ENCODE data around the gene ATP8A1.
"Not testable (repeated sequence)": the region's sequence is repeated elsewhere in the genome, so short reads cannot be mapped to it uniquely, and the experiment has no call there.

The ATP8A1 gene

GRCh38 chr4:42372303-42372702, 284.6 kb downstream of the ATP8A1 start:
- DNase-seq = not testable (repeated sequence)

- DNase-seq = peak in 7 of 58 donors; percentile 1 to 28 (median 4)
Observed at GRCh38 chr4:42371305-42372252, 285.3 kb downstream of the ATP8A1 start.

DNA sequence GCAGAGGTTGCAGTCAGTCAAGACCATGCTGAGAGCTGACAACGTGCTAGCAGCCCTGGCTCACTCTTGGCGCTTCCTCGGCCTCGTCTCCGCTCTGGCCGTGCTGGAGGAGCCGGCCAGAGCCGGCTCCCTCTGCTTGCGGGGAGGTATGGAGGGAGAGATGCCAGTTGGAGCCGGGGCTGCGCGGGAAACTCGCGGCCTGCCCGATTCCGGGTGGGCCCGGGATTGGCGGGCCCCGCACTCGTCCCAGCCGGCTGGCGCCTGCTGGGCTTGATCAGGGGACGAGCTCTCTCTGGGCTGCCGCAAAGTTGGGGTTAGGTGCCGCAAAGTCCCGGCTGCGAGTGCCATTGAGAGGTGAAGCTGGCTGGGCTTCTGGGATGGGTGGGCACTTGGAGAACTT, 287.4 kb downstream of the ATP8A1 start:
- no peak for DNase-seq

- DNase-seq = no peak
Observed at GRCh38 chr4:42366959-42367358, 289.9 kb downstream of the ATP8A1 start.

DNA sequence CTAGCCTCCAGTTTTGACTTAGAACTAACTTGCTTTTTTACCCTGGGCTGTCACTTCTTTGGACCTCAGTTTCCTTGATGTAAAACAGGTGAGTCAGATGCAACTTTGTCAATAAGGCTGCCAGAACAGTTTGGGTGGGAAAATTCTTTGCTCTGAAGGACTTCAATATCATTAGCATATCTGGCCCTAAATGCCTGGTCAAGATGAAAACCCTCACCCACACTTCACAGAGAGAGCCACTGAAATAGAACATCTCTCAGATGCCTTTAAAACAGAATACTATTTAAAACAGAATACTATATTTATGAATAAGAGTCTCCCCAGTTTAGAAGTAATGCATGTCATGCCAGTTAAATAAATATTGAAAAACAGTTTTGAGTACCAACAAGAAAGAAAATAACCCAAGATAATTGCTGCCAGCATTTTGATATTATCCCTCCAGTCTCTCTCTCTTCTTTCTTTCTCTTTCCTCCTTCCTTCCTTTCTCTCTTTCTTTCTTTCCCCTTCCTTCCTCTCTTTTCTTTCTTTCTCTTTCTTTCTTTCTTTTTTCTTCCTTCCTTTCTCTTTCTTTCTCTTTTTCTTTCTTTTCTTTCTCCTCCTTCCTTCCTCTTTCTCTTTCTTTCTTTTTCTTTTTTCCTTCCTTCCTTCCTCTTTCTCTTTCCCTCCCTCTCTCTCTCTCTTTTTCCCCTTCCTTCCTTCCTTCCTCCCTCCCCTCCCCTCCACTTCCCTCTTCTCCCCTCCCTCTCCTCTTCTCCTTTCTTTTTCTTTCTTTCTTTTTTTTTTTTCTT, 292.4 kb downstream of the ATP8A1 start:
- DNase-seq = no peak

DNA sequence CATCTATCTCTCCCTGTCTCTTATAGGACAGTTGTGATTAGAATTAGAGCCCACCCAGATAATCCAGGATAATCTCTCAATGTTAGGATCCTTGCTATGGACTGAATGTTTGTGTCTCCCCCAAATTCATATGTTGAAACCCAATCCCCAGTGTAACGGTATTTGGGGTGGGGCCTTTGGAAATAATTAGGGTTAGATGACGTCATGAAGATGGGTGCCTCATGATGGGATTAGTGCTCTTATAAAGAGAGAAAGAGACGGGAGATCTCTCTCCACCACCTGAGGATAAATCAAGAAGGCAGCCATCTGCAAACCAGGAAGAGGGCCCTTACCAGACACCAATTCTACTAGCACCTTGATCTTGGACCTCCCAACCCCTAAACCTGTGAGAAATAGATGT, 293.3 kb downstream of the ATP8A1 start:
- no peak for DNase-seq

DNA sequence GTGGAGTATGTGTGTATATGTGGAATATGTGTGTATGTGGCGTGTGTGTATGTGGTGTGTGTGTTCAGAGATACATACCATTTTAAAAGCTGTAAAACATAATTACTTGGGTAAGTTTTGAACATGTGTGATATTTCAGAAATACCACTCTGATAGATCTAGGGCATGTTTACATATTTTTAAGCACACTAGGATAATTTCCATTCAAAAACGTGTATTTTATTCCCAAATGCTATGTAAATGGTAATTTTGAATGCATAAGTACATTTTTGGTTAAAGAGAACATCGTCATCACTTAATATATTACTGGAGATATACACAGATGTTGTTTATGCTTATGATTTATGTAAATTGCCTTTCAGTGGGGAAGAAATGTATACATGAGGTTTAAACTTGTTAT, 294.3 kb downstream of the ATP8A1 start:
- DNase-seq = no peak

- no peak for DNase-seq
Observed at GRCh38 chr4:42361456-42361855, 295.4 kb downstream of the ATP8A1 start.

DNA sequence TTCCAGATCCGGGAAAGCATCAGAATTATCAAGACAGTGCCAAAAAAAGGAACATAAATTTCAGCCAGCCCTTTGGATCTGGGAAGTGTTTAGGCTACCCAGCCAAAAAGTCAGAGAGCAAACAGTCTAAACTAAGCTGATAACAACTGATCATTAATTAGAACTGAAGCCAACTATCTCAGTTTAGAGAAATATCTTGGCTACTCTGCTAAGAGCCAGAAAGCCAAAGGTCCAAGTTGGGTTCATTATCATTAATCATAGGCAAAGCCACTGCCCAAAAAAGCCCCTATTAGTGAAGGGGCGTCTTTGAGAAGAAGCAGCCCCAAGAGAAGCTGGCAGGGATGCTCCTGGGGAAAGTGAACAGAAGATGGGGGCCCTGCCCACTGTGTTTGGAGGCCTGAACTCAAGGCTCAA, 296.6 kb downstream of the ATP8A1 start:
- DNase-seq = no peak

DNA sequence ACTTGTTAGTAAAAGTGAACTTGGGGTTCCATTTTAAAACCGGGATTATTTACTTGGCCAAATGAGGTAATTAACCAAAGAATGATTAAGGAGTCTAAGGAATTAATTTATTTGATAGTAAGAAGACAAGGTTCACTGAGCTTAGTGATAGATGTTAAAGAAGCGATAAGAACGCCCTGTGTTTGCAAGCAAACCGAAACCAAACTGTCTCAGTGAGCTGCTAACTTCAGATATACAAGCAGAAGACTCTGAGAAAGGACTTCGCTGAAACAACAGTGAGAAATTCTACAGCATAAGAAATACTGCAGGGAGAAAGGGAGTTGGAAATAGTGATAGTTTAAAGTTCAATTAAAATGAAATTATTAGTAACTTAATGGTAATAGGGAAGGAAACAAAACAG, 297.2 kb downstream of the ATP8A1 start:
- DNase-seq = no peak
